ENCODE data around the gene HS6ST2. TPM values are rescaled to one million over a fixed set of nuclear protein-coding genes. Genes with fewer than 3 reads are reported as not detected.

The HS6ST2 gene
- total and polyA plus RNA-seq, 10 of the 15 experiments (the other 5 are each of a cell fraction or from before 2014, with no cell fraction given) = not detected

- Histone ChIP-seq H3K27me3 (replicated peaks in 1 of 2; ENCODE audit: control insufficient read depth in 2 of 2, insufficient read depth in 2 of 2, low read length in 1 of 2) (no peaks in the 10 kb centered on the region; a peak in 2 of 4 replicates), H3K79me2 (ENCODE audit: control insufficient read depth, insufficient read depth, low read length) (no peaks in the 10 kb centered on the region), H3K27ac (ENCODE audit: control insufficient read depth, insufficient read depth) (no peak overlapping the region), H3K4me2 (ENCODE audit: control insufficient read depth, insufficient read depth) (no peak overlapping the region), H4K20me1 (ENCODE audit: control insufficient read depth, insufficient read depth) (no peaks in the 10 kb centered on the region), H2AFZ (ENCODE audit: control insufficient read depth, low read depth, low read length) (no peak overlapping the region), H3K36me3 (ENCODE audit: control insufficient read depth in 2 of 2, insufficient read depth in 2 of 2, low read length in 1 of 2) (no peaks in the 10 kb centered on the region), H3K9me3 (replicated peaks; ENCODE audit: control insufficient read depth, insufficient read depth, low read length) (no peaks in the 10 kb centered on the region), H3K4me3 (no peak overlapping the region), H3K4me1 (ENCODE audit: control insufficient read depth, insufficient read depth, low read length) (no peaks in the 10 kb centered on the region), H3K9ac (ENCODE audit: control insufficient read depth, insufficient read depth, low read length) (no peak overlapping the region)
- in situ Hi-C loops (cut with MboI) = no loop called here
- BruUV-seq (replicated peaks) = no TSS peak
- TF ChIP-seq MLLT1 (IDR thresholded peaks at IDR 0.05) (no peak), NR2C1 (IDR thresholded peaks at IDR 0.05) (no peak), FOXM1 (IDR thresholded peaks at IDR 0.05; ENCODE audit: low read depth, low read length) (no peak), ELK1 (IDR thresholded peaks at IDR 0.05; ENCODE audit: low read depth, low read length) (no peak), HDAC6 (IDR thresholded peaks at IDR 0.05; ENCODE audit: unreplicated experiment) (no peak), BRCA1 (IDR thresholded peaks at IDR 0.05; ENCODE audit: low read depth, low read length) (no peak), PKNOX1 (IDR thresholded peaks at IDR 0.05) (no peak), RCOR1 (conservative IDR thresholded peaks at IDR 0.05; ENCODE audit: low read depth, low read length) (no peak), SMAD5 (IDR thresholded peaks at IDR 0.05; ENCODE audit: low read depth) (no peak), IRF3 (IDR thresholded peaks at IDR 0.05) (no peak), STAT1 (conservative IDR thresholded peaks at IDR 0.05) (no peak), RB1 (IDR thresholded peaks at IDR 0.05; ENCODE audit: borderline replicate concordance) (no peak), ZNF274 (IDR thresholded peaks at IDR 0.05; ENCODE audit: insufficient read depth, insufficient read length) (no peak), PAX8 (IDR thresholded peaks at IDR 0.05) (no peak), USF1 (IDR thresholded peaks at IDR 0.05; ENCODE audit: borderline replicate concordance, extremely low read length, insufficient read depth, low read depth, low read length) (no peak), ZNF207 (IDR thresholded peaks at IDR 0.05; ENCODE audit: borderline replicate concordance) (no peak), CBX5 (IDR thresholded peaks at IDR 0.05; ENCODE audit: low read depth) (no peak), JUND (IDR thresholded peaks at IDR 0.05; ENCODE audit: low read depth, low read length) (no peak)
- ChIA-PET RAD21 (ENCODE audit: unreplicated experiment) (no interaction called here), CTCF (interaction anchor here (1.1 kb wide), 1 partner anchor 14 kb away, joined by 3 read pairs; no protein-coding TSS in a partner anchor), POLR2A (no interaction called here), SMC1A (ENCODE audit: uncharacterized antibody, unreplicated experiment) (no interaction called here)
- intact Hi-C loops (cut with micrococcal nuclease; ENCODE audit: unreplicated experiment) = no loop called here
- no peak for ATAC-seq
- DNase-seq (ENCODE audit: low read depth, low spot score) = no peak
- WGBS (ENCODE audit: insufficient coverage, insufficient replicate concordance, low lambda C conversion rate, missing lambda C conversion rate) = 21% methylated on average over 5 of the region's 5 CpGs
- no peak for FAIRE-seq
Measured at GRCh38 chrX:132657876-132658275, 300.6 kb downstream of the HS6ST2 start.

Data from GM12878 (cell line).